Right lobe of liver (tissue), 6 donors: ENCODE data around the gene SEMA4A. TPM values are rescaled to one million over a fixed set of nuclear protein-coding genes. Genes with fewer than 3 reads are reported as not detected.
A peak's percentile ranks its signal among the peaks of the same experiment; 100 is the strongest.
"Not testable (repeated sequence)": the region's sequence is repeated elsewhere in the genome, so short reads cannot be mapped to it uniquely, and the experiment has no call there.

Experiments used
- ATAC-seq, 4 donors: fragments of 200-7000 bp; cut with Tn5 transposase; one replicate each; pipeline ENCODE4 v1.9.1; 2020; ENCODE audit warnings: mild to moderate bottlenecking in 4 of 4, moderate library complexity in 4 of 4
- DNase-seq, 3 donors: peaks; one replicate each; pipeline ENCODE4 v3.0.0-alpha.2; 2020
- H3K27ac ChIP-seq, 3 donors: fragments of 200-600 bp; one replicate each; pipeline ENCODE4 v1.8.0; 2022
- H3K27me3 ChIP-seq, 2 donors: fragments of 200-600 bp; one replicate each; pipeline ENCODE4 v1.8.0; 2022
- H3K36me3 ChIP-seq, 4 donors: fragments of 200-600 bp; sonication (generic) in 1 of 4; one replicate each; pipeline versions ENCODE4 v1.5.1 to v1.8.0; 2017 to 2022; ENCODE audit warnings: control low read depth in 1 of 4
- H3K4me1 ChIP-seq, 4 donors: fragments of 200-600 bp; sonication (generic) in 1 of 4; one replicate each; pipeline versions ENCODE4 v1.5.1 to v1.8.0; 2017 to 2022; ENCODE audit warnings: control low read depth in 1 of 4
- H3K4me3 ChIP-seq, 3 donors: fragments of 200-600 bp; one replicate each; pipeline ENCODE4 v1.8.0; 2022
- H3K9me3 ChIP-seq, 4 donors: fragments of 200-600 bp; sonication (generic) in 1 of 4; one replicate each; pipeline versions ENCODE4 v1.5.1 to v1.8.0; 2017 to 2022; ENCODE audit warnings: control low read depth in 1 of 4
- CTCF ChIP-seq, 4 donors: fragments of 200-600 bp in 3 of 4; fragments of 450-650 bp in 1 of 4; IDR thresholded peaks; one replicate each; pipeline versions ENCODE4 v1.5.1 to v1.8.0; 2016 to 2022; ENCODE audit warnings: antibody characterized with exemption in 4 of 4, mild to moderate bottlenecking in 2 of 4
- POLR2A ChIP-seq: fragments of 450-650 bp; IDR thresholded peaks from one replicate; pipeline ENCODE4 v1.6.1; 2017; ENCODE audit warnings: antibody characterized with exemption, mild to moderate bottlenecking
- WGBS: methylation state at CpG from one replicate; pipeline ENCODE4 v1.1.6; 2018; ENCODE audit warnings: low coverage, low lambda C conversion rate; ENCODE audit not compliant: insufficient coverage; ENCODE audit errors: missing lambda C conversion rate; 5-methylcytosine and 5-hydroxymethylcytosine counted together
- intact Hi-C, 2 donors: fragments of 100-400 bp; cut with DNase I; formaldehyde crosslinking; loops; one replicate each; pipeline versions ENCODE4 v1.11.2 to v1.14.1; 2022
- total RNA-seq, 6 experiments: library from RNA; depleted of rRNA in 2 of 6; stranded (reverse); fragments of >200 nt in 2 of 6; fragmentation: NEBNext Ultra II Directional in 3 of 6; extraction: Animal tissue kit (Norgen Biotek cat#: 25700) in 3 of 6; gene quantifications; one replicate each; pipeline versions ENCODE4 v1.1.0 to v1.2.4, GENCODE V29; 2016 to 2023
- donor health status: DM: no; HTN: yes; CAD: no.
- donor health status: DM: no; HTN: no; CAD: no.
- donor health status: DM: no; HTN: no; CAD: no.
- donor health status: DM: no; HTN: yes; CAD: no.
- donor health status: DM: no; HTN: yes; CAD: no.

Gene SEMA4A
- total RNA-seq, 6 experiments from 2014 or later: 0.62 to 2.6 (median 1.3) TPM

GRCh38 chr1:156213644-156213966, 60.2 kb downstream of the SEMA4A start:
- intact Hi-C loops: no loop called here
- Histone ChIP-seq H3K4me3 (peak overlapping the region; percentile 54 to 89 (median 64)), H3K9me3 (no peaks in the 10 kb centered on the region), H3K4me1 (peaks cover 0 to 47% (median 19%) of the 10 kb centered on the region in 4 donors), H3K27ac (peak overlapping the region; percentile 93 to 98 (median 94)), H3K27me3 (no peaks in the 10 kb centered on the region), H3K36me3 (peaks cover 0 to 15% (median 4%) of the 10 kb centered on the region in 4 donors)
- no peak for ATAC-seq
- 7% methylated on average over 6 of the region's 11 CpGs for WGBS
- no peak for DNase-seq
- TF ChIP-seq CTCF (IDR thresholded peaks at IDR 0.05) (no peak), POLR2A (no peak)

DNA sequence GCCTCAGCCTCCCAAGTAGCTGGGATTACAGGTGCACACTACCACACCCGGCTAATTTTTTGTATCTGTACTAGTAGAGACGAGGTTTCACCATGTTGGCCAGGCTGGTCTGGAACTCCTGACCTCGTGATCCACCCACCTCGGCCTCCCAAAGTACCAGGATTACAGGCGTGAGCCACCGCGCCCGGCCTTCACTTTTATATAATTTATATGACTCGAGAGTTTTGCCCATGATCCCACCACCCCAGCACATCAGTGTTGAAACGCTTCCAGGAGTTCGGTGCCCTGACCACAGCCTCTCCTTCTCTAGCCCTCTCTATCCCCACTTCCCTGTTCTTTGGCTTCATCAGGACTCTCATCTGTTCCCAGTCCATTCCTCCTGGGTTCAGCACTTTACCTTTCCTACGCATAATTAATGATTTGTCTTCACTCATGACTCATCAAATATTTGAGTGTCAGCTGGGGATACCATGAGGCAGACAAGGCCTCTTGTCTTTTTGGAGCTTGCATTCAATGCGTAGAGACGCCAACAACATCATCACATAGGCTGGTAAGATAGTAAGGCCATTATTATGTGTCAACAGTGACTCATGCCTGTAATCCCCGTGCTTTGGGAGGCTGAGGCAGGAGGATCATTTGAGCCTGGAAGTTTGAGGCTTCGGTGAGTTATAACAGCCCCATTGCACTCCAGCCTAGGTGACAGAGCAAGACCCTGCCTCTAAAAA, 60.8 kb downstream of the SEMA4A start:
- DNase-seq (no peak), ATAC-seq (peak in 1 of 4 donors; percentile 16)
- intact Hi-C loops: no loop called here
- no peak for TF ChIP-seq CTCF (IDR thresholded peaks at IDR 0.05)
- no peak for TF ChIP-seq POLR2A
- Histone ChIP-seq H3K4me3 (peak overlapping the region; percentile 54 to 89 (median 64)), H3K4me1 (peaks cover 0 to 47% (median 19%) of the 10 kb centered on the region in 4 donors), H3K27ac (peak overlapping the region; percentile 93 to 98 (median 94)), H3K9me3 (no peaks in the 10 kb centered on the region), H3K27me3 (no peaks in the 10 kb centered on the region), H3K36me3 (peaks cover 0 to 12% (median 4%) of the 10 kb centered on the region in 4 donors)
- 49% methylated on average over 16 of the region's 16 CpGs for WGBS

DNA sequence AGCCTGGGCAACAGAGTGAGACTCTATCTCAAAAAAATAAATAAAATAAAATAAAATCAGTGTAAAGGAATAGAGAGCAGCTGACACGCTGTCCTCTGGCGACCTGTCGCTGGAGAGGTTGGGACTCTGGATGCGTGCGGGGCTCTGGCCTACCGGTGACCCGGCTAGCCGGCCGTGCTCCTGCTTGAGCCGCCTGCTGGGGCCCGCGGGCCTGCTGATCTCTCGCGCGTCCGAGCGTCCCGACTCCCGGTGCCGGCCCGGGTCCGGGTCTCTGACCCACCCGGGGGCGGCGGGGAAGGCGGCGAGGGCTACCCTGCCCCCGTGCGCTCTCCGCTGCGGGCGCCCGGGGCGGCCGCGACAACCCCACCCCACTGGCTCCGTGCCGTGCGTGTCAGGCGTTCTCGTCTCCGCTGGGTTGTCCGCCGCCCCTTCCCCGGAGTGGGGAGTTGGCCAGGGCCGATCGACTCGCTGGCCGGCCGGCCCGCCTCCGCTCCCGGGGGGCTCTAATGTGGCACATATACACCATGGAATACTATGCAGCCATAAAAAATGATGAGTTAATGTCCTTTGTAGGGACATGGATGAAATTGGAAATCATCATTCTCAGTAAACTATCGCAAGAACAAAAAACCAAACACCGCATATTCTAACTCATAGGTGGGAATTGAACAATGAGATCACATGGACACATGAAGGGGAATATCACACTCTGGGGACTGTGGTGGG, 63.1 kb downstream of the SEMA4A start:
- H3K9me3 ChIP-seq, DNase-seq, H3K36me3 ChIP-seq, H3K4me3 ChIP-seq, H3K27me3 ChIP-seq, intact Hi-C loops, ATAC-seq: not testable (repeated sequence)
- H3K4me1 ChIP-seq: peaks cover 0 to 47% (median 19%) of the 10 kb centered on the region in 4 donors
- WGBS: 98% methylated on average over 13 of the region's 55 CpGs
- peak overlapping the region in 2 of 3 donors; percentile 60 to 93 for H3K27ac ChIP-seq

DNA sequence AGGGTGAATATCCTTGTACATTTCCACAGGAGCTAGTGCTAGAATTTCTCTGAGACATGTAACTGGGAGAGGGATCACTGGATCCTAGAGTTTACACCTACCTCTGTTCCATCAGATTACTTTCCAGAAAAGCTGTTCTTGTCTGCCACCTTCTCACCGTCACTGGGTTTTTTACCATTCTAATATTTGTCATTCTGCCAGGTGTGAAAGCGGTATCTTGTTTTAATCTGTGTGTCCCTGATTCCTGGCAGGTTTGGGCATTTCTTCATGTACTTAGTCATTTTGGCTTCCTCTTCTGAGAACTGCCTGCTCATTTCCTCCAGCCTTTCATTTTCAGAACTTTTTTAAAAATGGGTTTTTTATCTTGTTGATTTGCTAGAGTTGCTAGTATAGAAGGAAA, 64.5 kb downstream of the SEMA4A start:
- ATAC-seq: peak in 3 of 4 donors; percentile 7 to 39 (median 15)
- H3K4me3 ChIP-seq: no peak overlapping the region
- WGBS: 0% methylated on average over 2 of the region's 2 CpGs
- no peaks in the 10 kb centered on the region for H3K27me3 ChIP-seq
- no peaks in the 10 kb centered on the region for H3K9me3 ChIP-seq
- peaks cover 0 to 43% (median 19%) of the 10 kb centered on the region in 4 donors for H3K4me1 ChIP-seq
- H3K36me3 ChIP-seq: peaks cover 0 to 11% (median 5%) of the 10 kb centered on the region in 4 donors
- DNase-seq: no peak
- TF ChIP-seq POLR2A (no peak), CTCF (IDR thresholded peaks at IDR 0.05) (no peak)
- peak overlapping the region; percentile 39 to 65 (median 42) for H3K27ac ChIP-seq
- intact Hi-C loops: no loop called here

DNA sequence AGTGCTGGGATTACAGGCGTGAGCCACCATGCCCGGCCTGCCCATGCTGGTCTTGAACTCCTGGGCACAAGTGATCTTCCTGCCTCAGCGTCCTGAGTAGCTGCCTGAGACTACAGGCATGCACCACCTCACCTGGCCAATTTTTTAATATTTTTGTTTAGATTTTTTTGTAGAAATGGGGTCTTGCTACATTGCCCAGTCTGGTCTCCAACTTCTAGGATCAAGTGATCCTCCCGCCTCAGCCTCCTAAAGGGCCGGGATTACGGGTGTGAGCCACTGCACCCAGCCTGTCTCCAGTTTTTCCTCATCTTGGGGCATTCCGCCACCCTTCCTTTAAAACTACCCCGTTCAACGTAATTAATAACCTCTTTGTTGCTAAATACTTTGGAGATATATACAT, 66.8 kb downstream of the SEMA4A start:
- peaks cover 0 to 22% (median 6%) of the 10 kb centered on the region in 4 donors for H3K36me3 ChIP-seq
- intact Hi-C loops: no loop called here
- no peak for DNase-seq
- ATAC-seq: no peak
- no peaks in the 10 kb centered on the region for H3K9me3 ChIP-seq
- TF ChIP-seq POLR2A (no peak), CTCF (IDR thresholded peaks at IDR 0.05) (no peak)
- WGBS: 94% methylated on average over 9 of the region's 9 CpGs
- no peaks in the 10 kb centered on the region for H3K27me3 ChIP-seq
- no peak overlapping the region for H3K27ac ChIP-seq
- H3K4me1 ChIP-seq: peaks cover 0 to 34% (median 16%) of the 10 kb centered on the region in 4 donors
- H3K4me3 ChIP-seq: no peak overlapping the region
